Sigmoid colon (tissue), 7 donors: ENCODE measurements around the gene RBM47. TPM values are rescaled to one million over a fixed set of nuclear protein-coding genes. Genes with fewer than 3 reads are reported as not detected.

Experiments used
- DNase-seq: peaks from one replicate; pipeline ENCODE4 v3.0.0-alpha.2; 2019
- H3K27ac ChIP-seq, 4 donors: fragments of 200-600 bp; sonication (generic); one replicate each; pipeline ENCODE4 v1.5.1; 2016 to 2019; ENCODE audit warnings: mild to moderate bottlenecking in 1 of 4
- H3K27me3 ChIP-seq, 3 donors: fragments of 200-600 bp; sonication (generic); one replicate each; pipeline ENCODE4 v1.5.1; 2019; ENCODE audit warnings: mild to moderate bottlenecking in 1 of 3
- H3K36me3 ChIP-seq, 4 donors: fragments of 200-600 bp; sonication (generic); one replicate each; pipeline ENCODE4 v1.5.1; 2016 to 2019
- H3K4me1 ChIP-seq, 4 donors: fragments of 200-600 bp; sonication (generic); one replicate each; pipeline ENCODE4 v1.5.1; 2017 to 2019
- H3K4me3 ChIP-seq, 4 donors: fragments of 200-600 bp; sonication (generic); one replicate each; pipeline ENCODE4 v1.5.1; 2017 to 2019; ENCODE audit warnings: mild to moderate bottlenecking in 2 of 4, moderate library complexity in 1 of 4
- H3K9me3 ChIP-seq, 4 donors: fragments of 200-600 bp in 3 of 4; sonication (generic) in 3 of 4; one replicate each; pipeline versions ENCODE4 v1.5.1 to v1.6.1; 2013 to 2019
- CTCF ChIP-seq, 4 experiments: fragments of 450-650 bp in 3 of 4; fragments of 200-600 bp in 1 of 4; IDR thresholded peaks; one replicate each; pipeline ENCODE4 v1.5.1; 2016 to 2019; ENCODE audit warnings: antibody characterized with exemption in 4 of 4, mild to moderate bottlenecking in 3 of 4, moderate library complexity in 2 of 4
- EP300 ChIP-seq, 4 donors: sonication (generic); formaldehyde crosslinking; IDR thresholded peaks; one replicate each; pipeline ENCODE4 v1.6.1; 2017; ENCODE audit warnings: antibody characterized with exemption in 4 of 4
- POLR2A ChIP-seq, 2 donors: fragments of 450-650 bp; IDR thresholded peaks; one replicate each; pipeline ENCODE4 v1.6.1; 2016; ENCODE audit warnings: antibody characterized with exemption in 2 of 2, mild to moderate bottlenecking in 2 of 2, moderate library complexity in 2 of 2
- POLR2AphosphoS5 ChIP-seq, 4 donors: sonication (generic); formaldehyde crosslinking; IDR thresholded peaks; one replicate each; pipeline ENCODE4 v1.6.1; 2017; ENCODE audit warnings: antibody characterized with exemption in 4 of 4
- WGBS, 2 donors: extraction: QIAGEN DNeasy Blood & Tissue Kit; methylation state at CpG; one replicate each; pipeline ENCODE4 v1.1.7; 2013; 5-methylcytosine and 5-hydroxymethylcytosine counted together
- intact Hi-C: fragments of 100-400 bp; cut with DNase I; formaldehyde crosslinking; loops from one replicate; pipeline ENCODE4 v1.15.1; 2023
- polyA plus RNA-seq, 3 donors: library from polyadenylated mRNA; stranded (reverse); fragments of 200-250 nt; gene quantifications; one replicate each; pipeline ENCODE4 v1.2.3, GENCODE V29; 2013
- total RNA-seq, 4 donors: library from RNA; depleted of rRNA; stranded (reverse); fragments of >200 nt; gene quantifications; one replicate each; pipeline ENCODE4 v1.1.0, GENCODE V29; 2016
- donor health status: healthy with polysubstance abuse.
- donor health status: Bipolar disorder and iron deficiency.
- donor health status: healthy.

The RBM47 gene
- total and polyA plus RNA-seq, 7 donors: 7.2 to 148 (median 21.2) TPM

DNA sequence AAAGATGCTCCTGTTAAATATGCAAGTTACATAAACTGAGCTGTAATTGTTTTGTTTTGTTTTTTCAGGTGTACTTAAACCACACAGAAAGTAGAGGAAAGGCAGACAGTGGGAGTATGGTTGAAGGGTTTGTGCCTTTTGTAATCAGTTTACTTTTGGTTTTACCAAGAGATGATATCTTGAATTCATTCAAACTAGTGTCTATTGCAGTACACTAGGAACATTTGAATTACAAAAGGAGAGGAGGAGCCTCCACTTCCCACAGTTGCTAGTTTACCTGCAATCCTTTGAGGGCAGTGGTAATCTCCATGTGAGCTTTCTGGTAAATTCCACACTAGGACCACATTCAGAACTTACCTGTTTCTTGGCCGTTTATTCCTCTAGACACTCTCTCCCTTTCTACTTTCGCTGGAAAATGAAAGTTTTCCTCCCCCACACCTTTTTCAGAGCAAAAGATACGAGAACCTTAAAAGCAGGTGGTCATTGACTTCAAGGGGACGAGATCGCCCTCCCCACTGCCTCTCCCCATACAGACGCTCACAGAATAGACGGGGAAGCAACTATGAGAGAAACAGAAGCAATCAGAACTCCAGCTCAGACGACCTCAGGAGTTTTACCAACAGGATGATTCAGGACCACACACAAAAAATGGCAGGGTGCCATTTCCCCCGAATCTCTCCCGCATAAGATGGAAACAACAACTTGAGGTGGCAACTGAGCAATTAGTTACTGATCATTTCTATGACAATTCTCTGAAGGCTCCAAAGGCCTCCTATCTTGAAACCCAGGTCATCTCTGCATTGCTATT is 3.3 kb downstream of the RBM47 start:
- Histone ChIP-seq H3K36me3 (no peaks in the 10 kb centered on the region), H3K4me1 (peaks cover 0 to 15% (median 13%) of the 10 kb centered on the region in 4 donors), H3K4me3 (no peak overlapping the region), H3K27ac (no peak overlapping the region), H3K27me3 (peaks cover 0 to 19% (median 0%) of the 10 kb centered on the region in 3 donors), H3K9me3 (no peaks in the 10 kb centered on the region)
- intact Hi-C loops: no loop called here
- TF ChIP-seq EP300 (IDR thresholded peaks at IDR 0.05) (no peak), POLR2AphosphoS5 (IDR thresholded peaks at IDR 0.05) (no peak), POLR2A (IDR thresholded peaks at IDR 0.05) (no peak), CTCF (IDR thresholded peaks at IDR 0.05) (no peak)
- no peak for DNase-seq
- WGBS, 2 donors: 14 to 46% methylated on average over 10 of the region's 10 CpGs

- no peak overlapping the region for H3K27ac ChIP-seq
- WGBS, 2 donors: 94 to 96% methylated on average over 7 of the region's 7 CpGs
- intact Hi-C loops: no loop called here
- no peaks in the 10 kb centered on the region for H3K36me3 ChIP-seq
- H3K9me3 ChIP-seq: no peaks in the 10 kb centered on the region
- H3K4me1 ChIP-seq: no peaks in the 10 kb centered on the region
- DNase-seq: no peak
- H3K4me3 ChIP-seq: no peak overlapping the region
- peaks cover 0 to 19% (median 0%) of the 10 kb centered on the region in 3 donors for H3K27me3 ChIP-seq
- TF ChIP-seq CTCF (IDR thresholded peaks at IDR 0.05) (no peak), POLR2AphosphoS5 (IDR thresholded peaks at IDR 0.05) (no peak)
Observed at GRCh38 chr4:40623707-40624106, 6.0 kb downstream of the RBM47 start.

DNA sequence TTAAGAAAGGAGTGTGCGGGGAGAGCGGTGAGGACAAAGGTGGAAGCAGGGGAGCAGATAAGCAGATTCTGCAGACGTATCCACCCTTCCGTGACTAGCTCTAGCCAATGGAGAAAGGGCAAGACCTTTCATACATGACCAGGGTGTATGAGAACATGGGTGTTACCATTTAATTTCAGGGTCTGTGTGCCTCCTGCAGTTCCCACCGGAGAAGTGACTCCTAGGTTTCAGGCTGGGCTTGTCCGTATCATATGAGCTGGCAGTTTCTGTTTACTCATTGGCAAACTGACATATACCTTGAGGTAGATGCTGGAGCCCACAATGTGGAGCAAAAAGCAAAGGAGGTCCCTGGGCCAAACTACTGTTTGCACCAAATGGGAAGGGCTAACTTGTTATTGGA is 6.8 kb downstream of the RBM47 start:
- TF ChIP-seq POLR2A (IDR thresholded peaks at IDR 0.05): no peak
- TF ChIP-seq POLR2AphosphoS5 (IDR thresholded peaks at IDR 0.05): no peak
- TF ChIP-seq EP300 (IDR thresholded peaks at IDR 0.05): no peak
- no peak for TF ChIP-seq CTCF (IDR thresholded peaks at IDR 0.05)
- no peaks in the 10 kb centered on the region for H3K4me1 ChIP-seq
- WGBS, 2 donors: 55 to 85% methylated on average over 6 of the region's 6 CpGs

GRCh38 chr4:40621592-40622512 is 7.8 kb downstream of the RBM47 start:
- Histone ChIP-seq H3K36me3 (no peaks in the 10 kb centered on the region), H3K27ac (peak overlapping the region in 2 of 4 donors; percentile 19 to 27), H3K9me3 (no peaks in the 10 kb centered on the region), H3K4me3 (no peak overlapping the region), H3K4me1 (no peaks in the 10 kb centered on the region), H3K27me3 (peaks cover 0 to 13% (median 0%) of the 10 kb centered on the region in 3 donors)
- WGBS, 2 donors: 59 to 80% methylated on average over 13 of the region's 13 CpGs
- peak; percentile 87 for DNase-seq
- TF ChIP-seq POLR2AphosphoS5 (IDR thresholded peaks at IDR 0.05) (peak in 2 of 4 donors; percentile 16 to 39), POLR2A (IDR thresholded peaks at IDR 0.05) (no peak)
- intact Hi-C loops: no loop called here

More for the DNA sequence above, 6.8 kb downstream of the RBM47 start:
- DNase-seq: no peak
- intact Hi-C loops: no loop called here
- Histone ChIP-seq H3K27ac (no peak overlapping the region), H3K27me3 (peaks cover 0 to 14% (median 0%) of the 10 kb centered on the region in 3 donors), H3K9me3 (no peaks in the 10 kb centered on the region), H3K36me3 (no peaks in the 10 kb centered on the region), H3K4me3 (no peak overlapping the region)

- H3K4me3 ChIP-seq: no peak overlapping the region
- peak overlapping the region in 2 of 4 donors; percentile 19 to 27 for H3K27ac ChIP-seq
- WGBS, 2 donors: 73 to 79% methylated on average over 4 of the region's 4 CpGs
- H3K36me3 ChIP-seq: no peaks in the 10 kb centered on the region
- H3K27me3 ChIP-seq: peaks cover 0 to 8% (median 0%) of the 10 kb centered on the region in 3 donors
- no peak for DNase-seq
- no peaks in the 10 kb centered on the region for H3K9me3 ChIP-seq
- TF ChIP-seq EP300 (IDR thresholded peaks at IDR 0.05) (no peak), POLR2AphosphoS5 (IDR thresholded peaks at IDR 0.05) (no peak), POLR2A (IDR thresholded peaks at IDR 0.05) (no peak), CTCF (IDR thresholded peaks at IDR 0.05) (no peak)
- no peaks in the 10 kb centered on the region for H3K4me1 ChIP-seq
- intact Hi-C loops: no loop called here
Observed at GRCh38 chr4:40621229-40621591, 8.5 kb downstream of the RBM47 start.
